ENCODE measurements around the gene SSBP4.

SSBP4 gene

DNA sequence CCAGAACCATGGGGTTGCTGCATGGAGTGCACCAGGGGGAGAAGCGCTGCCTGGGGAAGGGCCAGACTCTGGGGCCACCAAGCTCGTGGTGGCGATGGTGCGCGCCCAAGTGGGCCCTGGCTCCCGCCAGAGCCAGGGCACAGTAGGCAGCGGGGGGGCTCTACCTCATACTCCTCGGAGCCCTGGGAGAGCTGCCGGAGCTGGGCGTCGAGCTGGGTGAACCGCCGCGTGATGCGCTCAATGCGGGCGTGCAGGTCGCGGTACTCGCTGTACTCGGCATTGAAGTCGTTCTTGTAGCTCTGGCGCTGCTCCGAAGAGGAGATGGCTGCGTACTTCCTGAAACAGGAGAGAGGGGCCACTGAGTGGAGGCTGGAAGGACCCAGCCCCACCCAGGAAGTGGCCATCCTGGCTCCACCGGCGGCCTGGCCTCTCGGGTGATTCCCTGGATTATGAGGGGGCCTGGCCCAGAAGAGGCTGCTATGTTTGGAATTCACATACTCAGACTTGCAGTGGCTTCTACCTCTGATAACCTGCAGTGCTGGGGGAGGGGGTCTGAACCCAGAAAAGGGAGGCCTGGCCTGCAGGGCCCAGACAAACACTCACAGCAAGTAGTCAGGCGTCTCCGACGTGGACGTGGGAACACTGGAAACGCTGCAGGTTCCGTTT, 27.1 kb downstream of the SSBP4 start:
- DNase-seq, result no peak

- DNase-seq, result no peak
These were observed 27.7 kb downstream of the SSBP4 start for GRCh38 chr19:18446811-18447359.

DNA sequence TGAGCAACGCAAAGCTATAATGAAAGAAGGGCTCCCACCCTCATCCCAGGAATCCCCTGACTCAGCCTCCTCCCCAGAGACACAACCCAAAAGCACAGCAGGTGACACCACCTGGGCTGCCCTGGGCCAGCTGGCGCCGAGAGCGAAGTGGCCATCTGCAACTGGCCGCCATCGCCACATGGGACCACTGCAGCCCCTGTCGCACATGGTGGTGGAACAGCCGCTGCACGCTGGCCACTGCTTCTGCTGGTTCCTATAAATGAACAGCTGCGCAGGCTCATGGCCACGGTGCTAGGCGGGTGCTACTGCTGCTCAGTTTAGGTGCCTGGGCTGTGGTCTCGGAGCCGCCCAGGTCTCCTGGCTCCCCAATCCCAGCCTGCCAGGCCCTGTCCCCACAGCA, 30.4 kb downstream of the SSBP4 start:
- no peak for DNase-seq

DNA sequence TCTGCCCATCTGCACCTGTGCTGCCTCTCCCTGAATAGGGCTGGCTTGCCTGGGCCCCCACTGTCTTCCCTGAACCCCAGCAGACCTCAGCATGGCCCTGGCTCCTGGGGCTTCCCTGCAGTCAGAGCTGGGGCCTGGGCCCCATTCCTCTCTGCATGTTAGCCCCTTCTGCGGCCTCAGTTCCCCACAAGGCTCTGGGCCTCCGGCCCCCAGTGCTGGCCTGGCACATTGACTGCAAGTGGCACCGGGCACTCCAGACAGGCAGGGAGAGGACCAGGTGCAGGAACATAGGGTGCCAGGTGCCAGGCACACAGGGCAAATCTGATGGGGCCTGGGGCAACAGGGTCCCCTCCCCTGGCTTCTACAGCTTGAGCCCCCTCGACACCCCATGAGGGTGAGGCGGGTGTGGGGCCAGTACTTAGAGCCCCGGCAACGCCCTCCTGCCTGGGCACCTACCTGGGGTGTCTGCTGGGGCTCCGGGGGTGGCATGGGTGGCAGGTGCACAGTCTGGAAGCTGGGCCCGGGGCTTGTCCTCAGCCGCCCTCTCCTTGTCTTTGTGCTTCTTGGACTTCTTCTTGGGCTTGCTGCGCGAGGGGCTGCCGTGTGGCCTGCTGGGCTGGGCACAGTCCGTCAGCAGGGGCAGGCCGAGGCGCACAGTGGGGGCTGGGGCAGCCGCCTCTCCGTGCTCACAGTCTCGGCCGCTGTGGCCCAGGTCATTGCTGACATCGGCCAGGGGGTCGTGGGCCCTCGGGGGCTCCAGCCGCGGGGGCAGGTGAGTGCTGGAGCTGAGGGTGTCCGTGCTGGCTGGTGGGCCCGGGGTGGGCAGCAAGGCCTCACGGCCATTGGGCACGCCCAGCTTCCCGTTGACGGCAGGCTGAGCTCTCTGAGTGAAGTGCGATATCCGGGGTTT, 31.1 kb downstream of the SSBP4 start:
- no peak for DNase-seq

- peak; percentile 37 for DNase-seq
These were observed 32.0 kb downstream of the SSBP4 start for GRCh38 chr19:18450931-18451836.

- DNase-seq, result no peak
These were observed 33.2 kb downstream of the SSBP4 start for GRCh38 chr19:18452386-18452785.

DNA sequence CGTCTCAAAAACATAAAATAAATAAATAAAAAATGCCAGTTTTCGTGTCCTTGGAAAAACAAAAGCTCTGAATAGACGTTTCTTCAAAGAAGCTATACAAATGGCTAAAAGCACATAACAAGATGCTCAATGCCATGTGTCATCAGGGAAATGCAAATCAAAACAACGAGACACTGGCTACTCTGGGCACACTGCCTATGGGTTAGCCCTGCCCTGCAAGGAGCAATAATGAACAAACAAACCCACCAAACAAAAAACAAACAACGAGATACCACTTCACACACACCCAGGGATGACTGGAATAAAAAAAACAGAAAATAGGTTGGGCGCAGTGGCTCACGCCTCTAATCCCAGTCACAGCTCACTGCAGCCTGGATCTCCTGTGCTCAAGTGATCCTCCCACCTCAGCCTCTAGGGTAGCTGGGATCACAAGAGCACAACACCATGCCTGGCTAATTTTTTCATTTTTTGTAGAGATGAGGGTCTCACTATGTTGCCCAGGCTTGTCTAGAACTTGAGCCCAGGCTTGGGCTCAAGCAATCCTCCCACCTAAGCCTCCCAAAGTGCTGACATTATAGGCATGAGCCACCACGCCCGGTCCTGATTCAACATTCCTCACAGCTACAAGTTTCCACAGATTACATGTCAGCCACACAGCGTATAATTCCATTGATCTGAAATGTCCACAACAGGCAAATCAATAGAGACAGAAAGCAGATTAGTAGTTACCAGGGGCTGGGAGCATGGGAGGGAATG, 34.2 kb downstream of the SSBP4 start:
- peak; percentile 33 for DNase-seq

GRCh38 chr19:18456279-18456678, 37.1 kb downstream of the SSBP4 start:
- no peak for DNase-seq

DNA sequence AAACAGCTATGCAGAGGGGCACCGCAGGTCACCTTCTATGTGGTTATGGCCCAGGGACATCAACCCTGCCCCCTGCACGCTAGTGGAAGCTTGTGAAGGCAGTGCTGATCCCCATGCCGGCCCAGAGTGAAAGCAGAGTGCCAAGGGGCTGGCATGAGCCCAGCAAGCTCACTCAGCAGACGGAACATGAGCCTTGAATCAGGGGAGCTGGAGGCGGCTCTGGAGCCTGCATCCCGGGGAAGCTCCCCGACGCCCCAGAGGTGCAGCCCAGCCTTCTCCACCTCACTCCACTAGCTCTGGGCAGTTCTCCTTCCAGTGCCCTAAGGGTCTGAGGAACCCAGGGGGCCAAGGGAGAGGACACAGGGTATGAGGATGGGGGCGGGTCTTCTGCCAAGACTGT, 37.8 kb downstream of the SSBP4 start:
- no peak for DNase-seq

DNA sequence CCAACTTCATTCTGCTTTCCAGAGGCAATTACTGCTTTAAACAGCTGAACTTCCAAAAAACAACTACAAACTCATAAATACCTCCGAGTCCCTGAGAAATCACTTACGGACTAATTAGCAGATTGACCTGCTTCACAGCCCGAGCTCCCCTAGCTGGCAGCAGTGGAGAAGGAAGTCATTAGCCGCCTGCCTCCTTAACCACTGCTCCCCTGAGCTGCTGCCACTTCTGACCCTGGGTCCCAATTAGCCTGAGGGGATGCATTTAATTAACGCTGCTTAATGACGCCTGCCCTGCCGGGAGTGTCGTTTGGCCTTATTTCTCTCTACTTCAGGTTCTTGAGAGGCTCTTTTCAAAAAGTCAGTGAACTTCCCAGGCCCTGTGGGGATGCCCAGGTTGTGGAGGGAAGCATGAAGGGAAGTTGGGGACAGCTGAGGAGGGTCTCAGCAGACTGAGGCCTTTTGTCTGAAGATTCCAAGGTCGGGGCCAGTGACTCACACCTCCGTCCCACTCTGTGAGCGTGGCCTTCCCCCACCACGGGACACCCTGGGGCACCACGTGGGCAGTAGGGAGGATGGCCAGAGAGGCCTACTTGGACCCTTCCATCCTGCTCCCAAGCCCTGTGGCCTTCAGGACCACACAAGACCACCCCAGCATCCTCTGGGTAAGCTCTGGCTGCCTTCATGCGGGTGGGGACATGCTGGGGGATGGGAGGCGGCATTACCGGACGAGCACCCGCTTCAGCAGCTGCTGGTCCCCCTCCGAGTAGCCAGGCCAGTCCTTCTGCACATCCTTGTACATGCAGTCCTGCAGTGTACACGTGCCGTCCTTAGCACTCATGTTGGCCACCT, 38.5 kb downstream of the SSBP4 start:
- no peak for DNase-seq

DNA sequence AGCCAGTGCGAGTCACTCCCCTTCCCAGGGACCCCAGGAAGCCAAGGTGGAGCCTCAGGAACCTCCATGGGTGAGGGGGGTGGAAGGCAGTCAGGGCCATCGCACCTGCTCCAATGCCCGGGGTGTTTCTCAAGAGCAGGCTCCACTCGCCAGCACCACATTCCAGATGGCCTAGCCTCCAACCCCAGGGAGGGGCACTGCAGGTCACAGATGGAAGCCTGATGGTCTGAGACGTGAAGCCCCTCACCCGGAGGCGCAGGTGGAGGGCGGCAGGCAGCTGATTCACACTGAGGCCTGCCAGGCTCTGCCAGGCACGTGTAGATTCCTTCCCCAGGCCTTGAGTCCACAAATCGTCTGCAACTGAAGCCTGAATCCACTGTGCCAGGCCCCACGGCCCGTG, 41.7 kb downstream of the SSBP4 start:
- DNase-seq, result no peak

GRCh38 chr19:18461471-18461870, 42.3 kb downstream of the SSBP4 start:
- no peak for DNase-seq

- DNase-seq, result peak; percentile 95
These were observed 45.4 kb downstream of the SSBP4 start for GRCh38 chr19:18464646-18465045.

GRCh38 chr19:18465214-18465963, 46.2 kb downstream of the SSBP4 start:
- peak; percentile 14 for DNase-seq

- no peak for DNase-seq
These were observed 46.8 kb downstream of the SSBP4 start for GRCh38 chr19:18465964-18466339.

DNA sequence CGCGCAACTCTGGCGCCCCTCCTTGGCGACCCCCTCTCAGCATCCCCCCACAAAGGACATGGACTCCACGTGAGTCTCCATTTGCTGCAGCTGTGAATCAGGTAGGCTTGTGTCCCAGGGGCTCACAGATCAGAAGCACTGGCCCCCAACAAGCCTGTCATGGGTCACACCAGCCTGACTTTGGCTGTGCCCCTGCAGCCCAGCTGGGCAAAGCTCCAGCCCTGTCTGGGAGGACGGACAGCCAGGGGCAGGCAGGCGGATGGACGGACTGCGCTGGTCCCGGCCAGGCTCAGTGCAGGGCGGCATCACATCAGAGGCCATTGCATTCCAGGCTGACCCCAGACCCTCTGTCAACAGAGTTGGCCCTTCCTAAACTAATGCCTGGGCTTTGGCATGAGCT, 47.2 kb downstream of the SSBP4 start:
- DNase-seq, result no peak

GRCh38 chr19:18467978-18468377, 48.8 kb downstream of the SSBP4 start:
- no peak for DNase-seq

DNA sequence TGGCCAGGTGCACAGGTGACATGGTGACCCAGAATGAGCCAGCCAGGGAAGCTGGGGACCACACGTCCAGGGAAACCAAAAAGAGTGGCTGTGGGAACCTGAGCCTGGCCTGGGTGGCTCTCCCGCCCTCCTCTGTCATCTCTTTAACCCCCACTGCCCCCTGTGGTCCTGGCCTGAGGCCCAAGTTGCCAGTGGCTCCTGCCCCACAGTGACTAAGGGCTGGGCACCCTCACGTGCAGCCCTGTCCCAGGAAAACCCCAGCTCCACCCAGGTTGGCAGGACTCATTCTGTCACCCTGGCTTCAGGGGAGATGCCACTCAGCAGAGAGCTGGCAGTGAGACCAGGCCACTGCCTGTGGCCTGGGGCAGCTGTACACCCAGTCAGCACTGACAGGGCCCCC, 49.3 kb downstream of the SSBP4 start:
- no peak for DNase-seq

- DNase-seq, result no peak
These were observed 50.1 kb downstream of the SSBP4 start for GRCh38 chr19:18469069-18469846.

- DNase-seq, result no peak
These were observed 51.6 kb downstream of the SSBP4 start for GRCh38 chr19:18470787-18471186.
